HG02588 (cell line): ENCODE measurements around the gene CELA2A.
"Not testable (repeated sequence)": the region's sequence is repeated elsewhere in the genome, so short reads cannot be mapped to it uniquely, and the experiment has no call there.

Source experiments
- ATAC-seq: cut with Tn5 transposase; IDR thresholded peaks from one replicate; pipeline ENCODE4 v1.9.1; 2021; ENCODE audit warnings: mild to moderate bottlenecking, moderate library complexity; ENCODE audit not compliant: unreplicated experiment

Gene CELA2A

DNA sequence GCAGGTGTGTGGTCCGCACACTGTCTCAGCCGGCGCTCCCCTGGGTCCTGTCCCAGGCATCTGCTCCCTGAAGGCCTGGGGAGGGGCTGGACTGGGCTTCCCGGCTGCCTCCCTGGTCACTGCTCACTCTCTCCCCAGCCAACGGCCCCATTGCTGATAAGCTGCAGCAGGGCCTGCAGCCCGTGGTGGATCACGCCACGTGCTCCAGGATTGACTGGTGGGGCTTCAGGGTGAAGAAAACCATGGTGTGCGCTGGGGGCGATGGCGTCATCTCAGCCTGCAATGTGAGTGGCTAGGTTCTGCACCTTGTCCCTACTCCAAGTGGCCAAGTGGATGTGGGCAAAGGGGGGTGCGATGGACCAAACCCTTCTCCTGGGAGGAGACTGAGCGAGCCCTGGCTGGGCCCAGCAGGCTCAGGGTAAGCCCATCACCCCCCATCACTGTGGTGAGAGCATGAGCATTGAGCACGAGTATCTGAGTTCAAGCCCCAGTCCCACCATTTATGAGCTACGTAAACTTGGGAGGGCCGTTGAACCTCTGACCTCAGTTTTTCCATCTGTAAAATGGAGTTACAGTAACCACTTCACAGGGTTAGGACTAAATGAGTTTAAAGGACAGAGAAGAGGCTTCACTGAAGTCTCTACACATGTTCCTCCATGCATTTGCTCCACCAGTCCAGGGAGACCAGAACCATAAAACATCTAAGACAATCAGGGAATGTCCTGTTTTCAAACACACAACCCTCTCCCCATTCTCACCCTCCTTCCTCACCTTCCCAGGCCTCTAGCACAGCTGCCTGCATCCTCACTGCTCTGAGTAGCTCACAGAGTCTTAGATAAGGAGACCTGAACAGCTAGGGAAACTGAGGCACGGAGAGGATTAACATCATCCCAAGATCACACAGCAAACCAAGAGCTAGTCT lies 11.8 kb upstream of the CELA2A start:
- no peak for ATAC-seq

- ATAC-seq, result no peak
Measured at GRCh38 chr1:15445390-15446122, 11.0 kb upstream of the CELA2A start.

- ATAC-seq, result no peak
Measured at GRCh38 chr1:15446212-15446611, 10.3 kb upstream of the CELA2A start.

DNA sequence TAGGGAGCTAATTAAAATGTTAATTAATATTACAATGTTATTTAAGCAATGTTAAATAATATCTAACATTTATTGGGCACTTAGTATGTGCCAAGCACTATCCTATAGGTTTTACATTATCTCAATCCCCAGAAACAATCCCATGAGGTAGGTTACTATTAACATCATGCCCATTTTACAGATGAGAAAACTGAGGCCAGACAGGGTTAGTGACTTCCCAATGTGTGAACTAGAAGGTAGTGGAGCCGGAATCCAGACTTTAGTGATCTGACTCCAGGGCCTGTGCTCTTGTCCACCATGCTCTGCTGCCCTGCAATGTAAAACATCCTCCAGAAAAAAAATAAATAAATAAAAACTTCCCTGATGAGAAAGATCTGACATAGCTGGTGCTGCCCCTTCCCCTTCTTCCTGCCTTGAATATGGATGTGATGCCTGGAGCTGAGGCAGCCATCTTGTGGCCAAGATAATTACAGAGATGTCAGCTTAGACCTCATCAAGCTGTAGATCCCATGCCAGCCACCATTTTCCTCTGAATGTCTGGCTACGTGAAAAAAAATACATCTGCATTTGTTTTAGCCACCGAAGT lies 7.6 kb upstream of the CELA2A start:
- ATAC-seq, result no peak

- no peak for ATAC-seq
Measured at GRCh38 chr1:15449567-15449966, 7.0 kb upstream of the CELA2A start.

DNA sequence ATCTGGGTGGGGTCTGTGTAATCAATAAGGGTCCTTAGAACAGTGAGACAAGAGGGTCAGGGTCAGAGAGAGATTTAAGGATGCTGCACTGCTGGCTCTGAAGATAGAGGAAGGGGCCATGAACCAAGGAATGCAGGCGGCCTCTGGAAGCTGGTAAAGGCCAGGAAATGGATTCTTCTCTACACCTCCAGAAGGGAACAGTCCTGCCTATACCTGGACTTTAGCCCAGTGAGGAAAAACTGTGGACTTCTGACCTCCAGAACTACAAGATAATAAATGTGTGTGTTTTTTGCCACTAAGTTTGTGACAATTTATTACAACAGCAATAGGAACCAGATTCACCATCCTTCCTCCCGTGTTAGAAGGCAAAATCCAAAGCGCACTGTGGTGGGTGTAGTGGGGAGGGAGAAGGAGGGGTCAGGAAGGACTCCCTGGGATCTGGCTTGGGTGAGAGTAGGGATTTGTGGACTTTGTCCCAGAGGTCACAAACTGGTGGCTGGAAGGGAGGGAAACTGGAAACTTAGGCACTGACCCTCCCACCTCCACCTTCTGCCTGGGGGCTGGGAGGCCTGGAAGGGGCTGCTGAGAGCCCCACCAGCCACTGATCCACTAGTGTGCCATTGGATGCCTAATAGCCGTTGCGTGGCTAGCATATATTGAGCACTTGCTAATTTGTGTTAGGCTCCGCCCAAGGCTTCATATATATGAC lies 5.4 kb upstream of the CELA2A start:
- ATAC-seq, result no peak

GRCh38 chr1:15452216-15452615 lies 4.3 kb upstream of the CELA2A start:
- no peak for ATAC-seq

DNA sequence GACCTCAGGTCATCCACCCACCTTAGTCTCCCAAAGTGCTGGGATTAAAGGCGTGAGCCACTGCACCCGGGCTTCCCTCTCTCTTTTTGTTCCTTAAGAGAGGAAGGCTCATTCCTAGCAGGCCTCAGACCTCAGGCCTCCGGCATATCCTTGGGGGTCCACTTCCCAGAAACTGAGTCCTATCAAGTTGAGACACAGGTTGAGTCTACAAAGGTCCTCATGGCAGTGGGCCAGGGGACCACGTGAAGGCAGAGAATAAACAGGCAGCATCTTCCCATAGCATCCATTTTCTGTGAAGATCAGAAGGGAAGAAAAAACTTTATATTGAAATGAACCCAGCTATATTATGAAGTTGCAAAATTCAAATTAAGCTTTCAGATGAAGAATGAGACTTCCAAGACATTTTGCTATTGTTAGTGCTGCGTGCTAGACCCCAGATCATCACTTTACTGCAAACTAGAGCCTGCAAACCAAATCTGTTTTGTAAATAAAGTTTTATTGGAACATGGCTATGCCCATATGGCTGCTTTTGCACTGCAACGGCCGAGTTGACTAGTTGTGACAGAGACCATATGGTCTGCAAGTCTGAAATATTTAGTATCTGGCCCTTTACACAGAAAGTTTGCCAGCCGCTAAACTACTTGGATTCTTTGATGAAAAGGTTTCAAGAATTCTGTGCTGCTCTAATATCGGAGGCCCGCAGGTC lies 3.5 kb upstream of the CELA2A start:
- no peak for ATAC-seq

DNA sequence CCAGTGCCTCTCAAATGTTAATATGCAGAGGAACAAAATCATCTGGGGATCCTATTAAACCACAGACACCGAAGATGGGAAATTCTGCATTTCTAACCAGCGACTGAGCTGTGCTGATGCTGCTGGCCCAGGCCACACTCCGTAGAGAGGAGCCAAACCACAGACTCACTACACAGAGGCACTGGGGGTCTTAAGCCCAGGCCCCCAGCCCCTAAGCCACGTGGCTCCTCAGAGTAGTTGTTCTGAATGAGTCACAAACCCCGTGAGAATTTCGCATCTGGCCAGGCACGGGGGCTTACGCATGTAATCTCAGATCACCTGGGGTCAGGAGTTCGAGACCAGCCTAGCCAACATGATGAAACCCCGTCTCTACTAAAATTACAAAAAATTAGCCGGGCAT lies 2.8 kb upstream of the CELA2A start:
- ATAC-seq, result no peak

DNA sequence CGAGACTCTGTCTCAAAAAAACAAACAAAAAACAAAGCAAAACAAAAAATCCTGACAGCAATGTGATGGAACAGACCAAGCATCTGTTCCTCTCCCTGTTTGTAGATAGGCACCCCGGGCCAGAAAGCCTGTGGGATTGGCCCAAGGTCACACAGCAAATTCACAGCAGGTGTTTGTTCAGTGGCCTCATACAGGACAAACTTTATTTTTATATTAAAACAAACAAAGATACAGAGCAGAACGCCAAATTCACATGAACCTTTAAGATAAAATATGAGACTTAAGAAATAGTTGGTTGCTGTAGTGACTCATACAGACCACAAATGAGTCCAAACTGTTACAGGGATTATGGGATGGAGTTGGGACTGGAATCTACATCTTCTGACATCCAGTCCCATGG lies 2.3 kb upstream of the CELA2A start:
- ATAC-seq, result no peak

DNA sequence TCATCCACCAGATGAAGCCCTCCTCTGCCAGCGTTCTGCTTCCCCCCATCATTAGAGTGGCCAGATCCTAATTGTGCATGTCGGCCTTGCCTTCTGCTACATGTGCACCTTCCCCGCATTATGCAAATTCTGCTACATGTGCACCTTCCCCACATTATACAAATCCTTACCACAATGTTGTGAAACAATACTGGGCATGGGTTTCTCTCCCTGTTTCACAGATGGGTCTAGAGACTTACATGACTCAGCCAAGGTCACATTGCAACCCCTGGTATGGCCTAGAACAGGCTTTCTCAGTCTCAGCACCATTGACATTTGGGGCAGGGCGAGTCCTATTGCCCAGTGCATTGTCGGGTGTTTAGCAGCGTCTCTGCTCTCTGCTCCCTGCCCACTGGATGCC lies 1.0 kb upstream of the CELA2A start:
- no peak for ATAC-seq

GRCh38 chr1:15457585-15457984 lies 1.1 kb downstream of the CELA2A start:
- ATAC-seq, result no peak

DNA sequence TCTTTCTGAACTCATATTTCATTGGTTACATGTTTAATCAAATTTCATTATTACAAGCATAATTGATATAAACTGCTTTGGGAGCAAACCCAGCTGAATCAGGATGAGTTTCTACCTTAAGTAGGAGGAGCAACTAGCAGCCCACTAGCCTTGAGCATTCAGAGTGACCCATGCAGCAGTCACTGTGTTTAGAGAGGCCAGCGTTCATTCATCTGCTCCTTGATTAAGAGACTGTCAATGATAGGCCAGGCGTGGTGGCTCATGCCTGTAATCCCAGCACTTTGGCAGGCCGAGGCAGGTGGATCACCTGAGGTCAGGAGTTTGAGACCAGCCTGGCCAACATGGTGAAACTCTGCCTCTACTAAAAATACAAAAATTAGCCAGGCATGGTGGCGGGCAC lies 1.9 kb downstream of the CELA2A start:
- ATAC-seq, result not testable (repeated sequence)

GRCh38 chr1:15459771-15460707 lies 3.5 kb downstream of the CELA2A start:
- no peak for ATAC-seq

GRCh38 chr1:15460708-15461095 lies 4.2 kb downstream of the CELA2A start:
- ATAC-seq, result no peak

- ATAC-seq, result not testable (repeated sequence)
Measured at GRCh38 chr1:15463064-15463800, 6.7 kb downstream of the CELA2A start.

- not testable (repeated sequence) for ATAC-seq
Measured at GRCh38 chr1:15463926-15464322, 7.4 kb downstream of the CELA2A start.

DNA sequence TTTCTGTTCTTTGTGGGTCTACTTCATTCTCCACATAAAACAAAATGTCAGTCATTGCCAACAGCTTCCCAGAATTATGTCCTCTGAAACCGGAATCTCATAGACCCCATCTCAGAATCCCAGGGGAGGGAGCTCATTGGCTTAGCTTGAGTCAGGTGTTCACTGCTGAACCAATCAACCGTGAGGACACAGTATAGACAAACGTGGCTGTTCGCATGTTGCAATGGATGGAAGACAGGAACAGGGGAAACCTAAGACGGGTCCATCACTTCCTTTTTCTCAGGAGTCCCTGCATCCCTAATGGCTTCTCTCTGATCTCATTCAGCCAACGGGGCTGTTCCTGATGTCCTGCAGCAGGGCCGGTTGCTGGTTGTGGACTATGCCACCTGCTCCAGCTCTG lies 9.1 kb downstream of the CELA2A start:
- no peak for ATAC-seq
